Measurements from ENCODE around the gene GGA2. TPM values are rescaled to one million over a fixed set of nuclear protein-coding genes. Genes with fewer than 3 reads are reported as not detected.

Gene GGA2
- total RNA-seq, 4 donors from 2014 or later: 44.1 to 117 (median 53.4) TPM

GRCh38 chr16:23521965-23522364 is 11.7 kb upstream of the GGA2 start:
- WGBS: 89% methylated on average over 4 of the region's 4 CpGs
- Histone ChIP-seq H3K27me3 (no peaks in the 10 kb centered on the region), H3K27ac (no peak overlapping the region), H3K4me1 (no peaks in the 10 kb centered on the region), H3K9me3 (no peaks in the 10 kb centered on the region), H3K36me3 (peaks cover 50% of the 10 kb centered on the region), H3K4me3 (no peak overlapping the region)
- no peak for TF ChIP-seq POLR2A (IDR thresholded peaks at IDR 0.05)
- DNase-seq (ENCODE audit: low spot score in 2 of 2): no peak

- Histone ChIP-seq H3K27ac (no peak overlapping the region), H3K9me3 (no peaks in the 10 kb centered on the region), H3K4me1 (no peaks in the 10 kb centered on the region), H3K4me3 (no peak overlapping the region), H3K36me3 (peaks cover 45% of the 10 kb centered on the region), H3K27me3 (no peaks in the 10 kb centered on the region)
- no peak for DNase-seq (ENCODE audit: low spot score in 2 of 2)
- TF ChIP-seq POLR2AphosphoS5 (IDR thresholded peaks at IDR 0.05) (no peak), POLR2A (IDR thresholded peaks at IDR 0.05) (no peak), EP300 (IDR thresholded peaks at IDR 0.05) (no peak)
- TF ChIP-seq, protein P1, sequence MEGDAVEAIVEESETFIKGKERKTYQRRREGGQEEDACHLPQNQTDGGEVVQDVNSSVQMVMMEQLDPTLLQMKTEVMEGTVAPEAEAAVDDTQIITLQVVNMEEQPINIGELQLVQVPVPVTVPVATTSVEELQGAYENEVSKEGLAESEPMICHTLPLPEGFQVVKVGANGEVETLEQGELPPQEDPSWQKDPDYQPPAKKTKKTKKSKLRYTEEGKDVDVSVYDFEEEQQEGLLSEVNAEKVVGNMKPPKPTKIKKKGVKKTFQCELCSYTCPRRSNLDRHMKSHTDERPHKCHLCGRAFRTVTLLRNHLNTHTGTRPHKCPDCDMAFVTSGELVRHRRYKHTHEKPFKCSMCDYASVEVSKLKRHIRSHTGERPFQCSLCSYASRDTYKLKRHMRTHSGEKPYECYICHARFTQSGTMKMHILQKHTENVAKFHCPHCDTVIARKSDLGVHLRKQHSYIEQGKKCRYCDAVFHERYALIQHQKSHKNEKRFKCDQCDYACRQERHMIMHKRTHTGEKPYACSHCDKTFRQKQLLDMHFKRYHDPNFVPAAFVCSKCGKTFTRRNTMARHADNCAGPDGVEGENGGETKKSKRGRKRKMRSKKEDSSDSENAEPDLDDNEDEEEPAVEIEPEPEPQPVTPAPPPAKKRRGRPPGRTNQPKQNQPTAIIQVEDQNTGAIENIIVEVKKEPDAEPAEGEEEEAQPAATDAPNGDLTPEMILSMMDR (IDR thresholded peaks at IDR 0.05): no peak
- WGBS: 94% methylated on average over 3 of the region's 4 CpGs
Observed at GRCh38 chr16:23521037-23521743, 10.9 kb upstream of the GGA2 start.

GRCh38 chr16:23520500-23520899 is 10.2 kb upstream of the GGA2 start:
- no peaks in the 10 kb centered on the region for H3K4me1 ChIP-seq
- no peaks in the 10 kb centered on the region for H3K9me3 ChIP-seq
- no peak overlapping the region for H3K27ac ChIP-seq
- no peaks in the 10 kb centered on the region for H3K27me3 ChIP-seq
- DNase-seq (ENCODE audit: low spot score in 2 of 2): no peak
- H3K4me3 ChIP-seq: no peak overlapping the region
- peaks cover 43% of the 10 kb centered on the region for H3K36me3 ChIP-seq
- TF ChIP-seq EP300 (IDR thresholded peaks at IDR 0.05): no peak
- TF ChIP-seq POLR2A (IDR thresholded peaks at IDR 0.05): no peak
- TF ChIP-seq, protein P1 (IDR thresholded peaks at IDR 0.05): no peak
- no peak for TF ChIP-seq POLR2AphosphoS5 (IDR thresholded peaks at IDR 0.05)
- WGBS: 87% methylated on average over 4 of the region's 4 CpGs

DNA sequence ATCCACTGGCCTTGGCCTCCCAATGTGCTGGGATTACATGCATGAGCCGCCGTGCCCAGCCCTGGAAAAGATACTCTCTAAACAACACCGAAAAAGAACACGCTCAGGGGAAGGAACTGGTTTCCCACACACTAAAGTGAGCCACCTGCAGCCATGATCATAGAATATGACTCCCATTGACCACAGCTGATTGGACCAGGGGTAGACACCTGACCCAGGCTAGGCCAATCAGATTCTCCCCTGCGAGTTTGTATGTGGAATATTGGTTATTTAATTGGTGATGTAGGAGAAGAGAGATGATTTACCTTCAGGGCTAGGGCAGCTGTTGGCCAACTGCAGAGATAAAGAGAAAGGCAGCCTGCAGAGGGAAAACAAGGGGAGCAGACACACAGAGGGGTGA is 9.0 kb upstream of the GGA2 start:
- peaks cover 31% of the 10 kb centered on the region for H3K36me3 ChIP-seq
- no peak overlapping the region for H3K27ac ChIP-seq
- TF ChIP-seq EP300 (IDR thresholded peaks at IDR 0.05) (no peak), POLR2AphosphoS5 (IDR thresholded peaks at IDR 0.05) (no peak), POLR2A (IDR thresholded peaks at IDR 0.05) (no peak)
- TF ChIP-seq, protein P1 (IDR thresholded peaks at IDR 0.05): no peak
- no peaks in the 10 kb centered on the region for H3K27me3 ChIP-seq
- H3K4me1 ChIP-seq: no peaks in the 10 kb centered on the region
- WGBS: 94% methylated on average over 5 of the region's 5 CpGs
- DNase-seq (ENCODE audit: low spot score in 2 of 2): no peak
- H3K9me3 ChIP-seq: no peaks in the 10 kb centered on the region
- H3K4me3 ChIP-seq: no peak overlapping the region

DNA sequence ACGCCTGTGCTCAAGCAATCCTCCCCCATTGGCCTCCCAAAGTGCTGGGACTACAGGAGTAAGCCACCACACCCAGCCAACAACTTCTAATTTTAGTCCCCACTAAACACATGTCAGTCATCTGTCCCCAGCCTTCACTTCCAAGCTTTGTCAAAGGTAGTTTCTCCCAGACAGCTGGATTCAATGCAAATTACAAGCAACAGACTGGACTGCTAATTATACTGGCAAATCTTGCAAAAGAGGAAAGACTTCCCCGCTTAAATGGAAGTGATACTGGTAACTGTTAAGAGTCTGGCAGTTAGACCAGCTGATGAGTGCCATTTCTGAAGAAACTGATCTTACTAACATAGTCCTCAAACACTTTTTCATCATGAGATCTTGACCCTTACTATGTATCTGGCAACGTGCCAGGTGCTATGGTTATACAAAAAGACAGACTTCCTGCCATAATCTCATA is 8.2 kb upstream of the GGA2 start:
- no peak for TF ChIP-seq POLR2AphosphoS5 (IDR thresholded peaks at IDR 0.05)
- TF ChIP-seq POLR2A (IDR thresholded peaks at IDR 0.05): no peak
- TF ChIP-seq, protein P1 (IDR thresholded peaks at IDR 0.05): no peak
- TF ChIP-seq EP300 (IDR thresholded peaks at IDR 0.05): no peak
- peaks cover 23% of the 10 kb centered on the region for H3K36me3 ChIP-seq
- no peak for DNase-seq (ENCODE audit: low spot score in 2 of 2)
- H3K9me3 ChIP-seq: no peaks in the 10 kb centered on the region
- H3K27me3 ChIP-seq: no peaks in the 10 kb centered on the region
- no peak overlapping the region for H3K27ac ChIP-seq
- H3K4me3 ChIP-seq: no peak overlapping the region
- no peaks in the 10 kb centered on the region for H3K4me1 ChIP-seq
- whole genome bisulfite sequencing: 62% methylated on average over 3 of the region's 3 CpGs

All from suprapubic skin (tissue), 4 donors.